Measurements from ENCODE around the gene ARMH4. TPM values are rescaled to one million over a fixed set of nuclear protein-coding genes. Genes with fewer than 3 reads are reported as not detected.

The ARMH4 gene
- total RNA-seq, 1 experiment from 2014 or later, result 1.8 TPM

DNA sequence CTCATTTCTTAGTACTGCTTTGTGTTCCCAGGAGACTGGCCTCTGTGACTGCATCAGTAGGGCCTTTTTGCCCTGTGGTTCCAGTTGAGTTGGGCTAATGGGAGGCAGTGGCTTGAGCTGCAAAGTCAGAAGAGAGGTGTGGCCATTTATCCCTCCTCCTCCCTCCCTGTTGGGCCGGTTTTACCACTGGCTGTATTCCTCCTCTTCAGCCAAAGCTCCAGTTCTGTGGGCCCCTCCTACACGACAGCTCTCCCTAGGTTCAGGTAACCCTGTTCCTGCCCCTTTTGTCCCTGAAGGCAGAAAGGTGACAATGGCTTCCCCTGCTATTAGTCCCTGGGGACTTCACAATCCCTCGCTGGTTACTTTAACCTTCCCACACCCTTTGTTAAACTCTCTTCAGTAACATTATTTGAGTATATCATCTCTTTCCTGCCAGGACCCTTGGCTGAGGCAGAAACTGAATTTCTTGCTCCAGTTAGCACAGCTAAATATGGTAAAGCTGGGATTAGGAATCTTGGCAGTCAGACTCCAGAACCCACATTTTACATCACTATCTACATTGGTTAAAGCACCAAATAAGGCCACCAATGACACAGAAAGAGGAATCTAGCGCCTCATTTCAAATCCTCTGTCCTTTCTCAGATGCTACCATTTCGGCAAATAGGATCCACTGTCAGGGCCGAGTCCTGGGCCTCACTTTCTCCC is 164.3 kb downstream of the ARMH4 start:
- ChIA-PET POLR2A (no interaction called here), CTCF (no interaction called here)
- DNase-seq (ENCODE audit: low read depth, low spot score) (no peak), ATAC-seq (no peak)
- BruUV-seq (replicated peaks), result no TSS peak
- Histone ChIP-seq H3K36me3 (ENCODE audit: control insufficient read depth, insufficient read depth, low read length) (no peaks in the 10 kb centered on the region), H3K27ac (ENCODE audit: low read length) (no peak overlapping the region), H3K4me3 (ENCODE audit: low read depth in 2 of 2, low read length in 2 of 2) (no peak overlapping the region), H3K27me3 (ENCODE audit: control insufficient read depth, insufficient read depth, low read length) (no peaks in the 10 kb centered on the region), H3K9me3 (ENCODE audit: control insufficient read depth, insufficient read depth, low read depth, low read length) (no peaks in the 10 kb centered on the region), H3K4me1 (ENCODE audit: control insufficient read depth, insufficient read depth, low read length) (no peaks in the 10 kb centered on the region)
- intact Hi-C loops (cut with micrococcal nuclease; ENCODE audit: unreplicated experiment), result no loop called here
- no peak for TF ChIP-seq POLR2AphosphoS5 (IDR thresholded peaks at IDR 0.05; ENCODE audit: low read depth, low read length)
- no peak for TF ChIP-seq SIN3A (IDR thresholded peaks at IDR 0.05; ENCODE audit: borderline replicate concordance, insufficient read depth, low read depth, low read length)
- in situ Hi-C loops (cut with HindIII; ENCODE audit: low pct_unique_long_range_greater_than_20kb, low sequenced_read_pairs), result no loop called here

DNA sequence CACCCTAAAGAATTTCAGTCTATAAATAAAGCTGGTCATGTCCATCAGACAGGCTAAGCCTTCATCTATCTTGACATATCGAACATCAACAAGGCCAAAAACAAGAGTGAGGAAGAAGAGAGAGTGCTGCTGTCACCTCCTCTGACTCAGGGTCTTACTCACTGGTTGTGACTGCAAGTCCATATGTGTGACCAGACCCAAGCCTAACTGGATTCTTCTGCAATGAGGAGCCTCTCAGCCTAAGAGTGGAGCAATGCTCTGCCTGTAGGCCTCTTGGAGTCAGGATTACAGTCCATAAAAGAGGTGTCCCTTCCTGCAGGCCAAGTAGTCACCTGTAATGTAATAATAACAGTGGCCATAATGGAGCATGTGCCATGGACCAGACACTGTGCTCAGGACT is 165.0 kb downstream of the ARMH4 start:
- Histone ChIP-seq H3K36me3 (ENCODE audit: control insufficient read depth, insufficient read depth, low read length) (no peaks in the 10 kb centered on the region), H3K27me3 (ENCODE audit: control insufficient read depth, insufficient read depth, low read length) (no peaks in the 10 kb centered on the region), H3K4me1 (ENCODE audit: control insufficient read depth, insufficient read depth, low read length) (no peaks in the 10 kb centered on the region), H3K9me3 (ENCODE audit: control insufficient read depth, insufficient read depth, low read depth, low read length) (no peaks in the 10 kb centered on the region), H3K27ac (ENCODE audit: low read length) (no peak overlapping the region), H3K4me3 (ENCODE audit: low read depth in 2 of 2, low read length in 2 of 2) (no peak overlapping the region)
- in situ Hi-C loops (cut with HindIII; ENCODE audit: low pct_unique_long_range_greater_than_20kb, low sequenced_read_pairs), result no loop called here
- intact Hi-C loops (cut with micrococcal nuclease; ENCODE audit: unreplicated experiment), result no loop called here
- ATAC-seq (no peak), DNase-seq (ENCODE audit: low read depth, low spot score) (no peak)
- POLR2A ChIA-PET, result no interaction called here
- no TSS peak for BruUV-seq (replicated peaks)
- CTCF ChIA-PET, result no interaction called here
- no peak for TF ChIP-seq POLR2AphosphoS5 (IDR thresholded peaks at IDR 0.05; ENCODE audit: low read depth, low read length)
- no peak for TF ChIP-seq SIN3A (IDR thresholded peaks at IDR 0.05; ENCODE audit: borderline replicate concordance, insufficient read depth, low read depth, low read length)
- TF ChIP-seq, protein P1, sequence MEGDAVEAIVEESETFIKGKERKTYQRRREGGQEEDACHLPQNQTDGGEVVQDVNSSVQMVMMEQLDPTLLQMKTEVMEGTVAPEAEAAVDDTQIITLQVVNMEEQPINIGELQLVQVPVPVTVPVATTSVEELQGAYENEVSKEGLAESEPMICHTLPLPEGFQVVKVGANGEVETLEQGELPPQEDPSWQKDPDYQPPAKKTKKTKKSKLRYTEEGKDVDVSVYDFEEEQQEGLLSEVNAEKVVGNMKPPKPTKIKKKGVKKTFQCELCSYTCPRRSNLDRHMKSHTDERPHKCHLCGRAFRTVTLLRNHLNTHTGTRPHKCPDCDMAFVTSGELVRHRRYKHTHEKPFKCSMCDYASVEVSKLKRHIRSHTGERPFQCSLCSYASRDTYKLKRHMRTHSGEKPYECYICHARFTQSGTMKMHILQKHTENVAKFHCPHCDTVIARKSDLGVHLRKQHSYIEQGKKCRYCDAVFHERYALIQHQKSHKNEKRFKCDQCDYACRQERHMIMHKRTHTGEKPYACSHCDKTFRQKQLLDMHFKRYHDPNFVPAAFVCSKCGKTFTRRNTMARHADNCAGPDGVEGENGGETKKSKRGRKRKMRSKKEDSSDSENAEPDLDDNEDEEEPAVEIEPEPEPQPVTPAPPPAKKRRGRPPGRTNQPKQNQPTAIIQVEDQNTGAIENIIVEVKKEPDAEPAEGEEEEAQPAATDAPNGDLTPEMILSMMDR (IDR thresholded peaks at IDR 0.05), result no peak
- TF ChIP-seq, protein P2, sequence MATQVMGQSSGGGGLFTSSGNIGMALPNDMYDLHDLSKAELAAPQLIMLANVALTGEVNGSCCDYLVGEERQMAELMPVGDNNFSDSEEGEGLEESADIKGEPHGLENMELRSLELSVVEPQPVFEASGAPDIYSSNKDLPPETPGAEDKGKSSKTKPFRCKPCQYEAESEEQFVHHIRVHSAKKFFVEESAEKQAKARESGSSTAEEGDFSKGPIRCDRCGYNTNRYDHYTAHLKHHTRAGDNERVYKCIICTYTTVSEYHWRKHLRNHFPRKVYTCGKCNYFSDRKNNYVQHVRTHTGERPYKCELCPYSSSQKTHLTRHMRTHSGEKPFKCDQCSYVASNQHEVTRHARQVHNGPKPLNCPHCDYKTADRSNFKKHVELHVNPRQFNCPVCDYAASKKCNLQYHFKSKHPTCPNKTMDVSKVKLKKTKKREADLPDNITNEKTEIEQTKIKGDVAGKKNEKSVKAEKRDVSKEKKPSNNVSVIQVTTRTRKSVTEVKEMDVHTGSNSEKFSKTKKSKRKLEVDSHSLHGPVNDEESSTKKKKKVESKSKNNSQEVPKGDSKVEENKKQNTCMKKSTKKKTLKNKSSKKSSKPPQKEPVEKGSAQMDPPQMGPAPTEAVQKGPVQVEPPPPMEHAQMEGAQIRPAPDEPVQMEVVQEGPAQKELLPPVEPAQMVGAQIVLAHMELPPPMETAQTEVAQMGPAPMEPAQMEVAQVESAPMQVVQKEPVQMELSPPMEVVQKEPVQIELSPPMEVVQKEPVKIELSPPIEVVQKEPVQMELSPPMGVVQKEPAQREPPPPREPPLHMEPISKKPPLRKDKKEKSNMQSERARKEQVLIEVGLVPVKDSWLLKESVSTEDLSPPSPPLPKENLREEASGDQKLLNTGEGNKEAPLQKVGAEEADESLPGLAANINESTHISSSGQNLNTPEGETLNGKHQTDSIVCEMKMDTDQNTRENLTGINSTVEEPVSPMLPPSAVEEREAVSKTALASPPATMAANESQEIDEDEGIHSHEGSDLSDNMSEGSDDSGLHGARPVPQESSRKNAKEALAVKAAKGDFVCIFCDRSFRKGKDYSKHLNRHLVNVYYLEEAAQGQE (IDR thresholded peaks at IDR 0.05; ENCODE audit: insufficient read depth in 1 of 2, low read depth in 2 of 2, low read length in 1 of 2), result no peak
- TF ChIP-seq TCF7L2 (IDR thresholded peaks at IDR 0.05; ENCODE audit: low read depth, low read length), result no peak

Data from Panc1 (cell line).